ENCODE measurements around the gene TCP11L2. TPM values are rescaled to one million over a fixed set of nuclear protein-coding genes. Genes with fewer than 3 reads are reported as not detected.

The TCP11L2 gene
- total RNA-seq: 42.4 and 65.1 TPM in 2 replicates

DNA sequence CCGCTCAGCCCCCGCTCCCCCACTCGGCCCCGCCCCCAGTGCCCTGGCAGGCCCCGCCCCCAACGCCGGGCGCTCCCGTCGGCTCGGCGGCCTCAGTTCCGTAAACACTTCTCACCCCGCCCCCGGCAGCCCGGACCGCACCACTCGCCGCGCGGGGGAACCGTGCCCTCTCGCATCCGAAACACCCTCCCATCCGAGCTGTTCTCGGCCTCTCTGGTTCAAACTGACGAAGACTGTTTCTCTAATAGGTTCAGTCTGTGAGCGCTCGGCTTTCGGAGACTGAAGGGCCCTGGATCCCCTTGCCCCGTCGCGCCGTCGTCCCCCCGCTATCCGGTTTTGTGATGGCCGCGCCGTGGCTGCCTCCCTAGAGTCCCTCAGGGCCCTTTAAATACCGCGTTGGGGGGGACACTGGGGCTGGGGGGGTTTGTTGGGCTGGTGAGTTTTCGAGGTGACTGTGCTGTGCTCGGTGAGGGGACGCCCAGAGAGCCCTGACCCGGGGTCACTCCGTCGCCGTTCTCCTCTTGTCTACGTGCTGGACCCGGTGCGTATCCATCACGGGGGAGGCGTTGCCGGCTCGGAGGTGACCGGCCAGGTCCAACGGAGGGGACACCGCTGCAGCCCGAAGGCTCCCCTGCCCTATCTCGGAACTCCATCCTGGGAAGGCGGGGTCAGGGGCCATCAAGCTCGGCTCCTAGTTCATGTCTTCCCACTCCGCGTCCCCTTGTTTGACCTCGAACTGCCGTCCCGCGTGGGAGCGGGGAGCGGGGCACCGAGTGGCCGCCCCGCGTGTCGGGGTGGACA lies at the start of gene TCP11L2:
TCP11L2 (plus strand) TSS at position 333 of the 801 bp plus-strand sequence. CDS start 8,343 bp downstream, outside the sequence.

GRCh38 chr12:106357549-106358395 lies 55.2 kb downstream of the TCP11L2 start, which contains the start of gene POLR3B:
Gene POLR3B (plus strand): TSS chr12:106357748. CDS start chr12:106357880, 132 bp downstream.

Other genes with a start within 250 kb of the TCP11L2 start
- gene NUAK1, start 163.8 kb upstream of the TCP11L2 start, total RNA-seq: 17.9 and 25.8 TPM in 2 replicates
- 228 and 312 TPM in 2 replicates for gene CKAP4, start 54.7 kb upstream of the TCP11L2 start, total RNA-seq
- gene POLR3B, start 55.0 kb downstream of the TCP11L2 start, total RNA-seq: 12.9 and 13.2 TPM in 2 replicates

Measured in smooth muscle cell of bladder (primary cell).